Right lobe of liver (tissue), 4 donors: ENCODE results near the gene CARTPT.

ENCODE experiments used
- CTCF ChIP-seq, 4 donors: fragments of 200-600 bp in 3 of 4; fragments of 450-650 bp in 1 of 4; IDR thresholded peaks; one replicate each; pipeline versions ENCODE4 v1.5.1 to v1.8.0; 2016 to 2022; ENCODE audit warnings: antibody characterized with exemption in 4 of 4, mild to moderate bottlenecking in 2 of 4
- POLR2A ChIP-seq: fragments of 450-650 bp; IDR thresholded peaks from one replicate; pipeline ENCODE4 v1.6.1; 2017; ENCODE audit warnings: antibody characterized with exemption, mild to moderate bottlenecking
- donor health status: DM: no; HTN: no; CAD: no.
- donor health status: DM: no; HTN: no; CAD: no.
- donor health status: DM: no; HTN: yes; CAD: no.

- TF ChIP-seq CTCF (IDR thresholded peaks at IDR 0.05) (no peak), POLR2A (no peak)
These were observed 32.3 kb downstream of the CARTPT start for GRCh38 chr5:71751422-71751821.
